Fibroblast of the aortic adventitia (primary cell): ENCODE measurements around the gene CD8B. TPM values are rescaled to one million over a fixed set of nuclear protein-coding genes. Genes with fewer than 3 reads are reported as not detected.
"Not testable (repeated sequence)": the region's sequence is repeated elsewhere in the genome, so short reads cannot be mapped to it uniquely, and the experiment has no call there.

Source experiments
- DNase-seq: peaks from one replicate; pipeline ENCODE4 v3.0.0-alpha.2; 2010; ENCODE audit warnings: low read depth
- H3K4me3 ChIP-seq: 2 replicates; pipeline ENCODE4 v1.5.1; 2011; ENCODE audit warnings: low read depth, mild to moderate bottlenecking, control low read depth, low read length, moderate library complexity
- CTCF ChIP-seq: IDR thresholded peaks from 2 replicates; pipeline ENCODE4 v1.5.1; 2011; ENCODE audit warnings: mild to moderate bottlenecking, low read length, control low read depth, inconsistent platforms; ENCODE audit not compliant: insufficient read depth
- total RNA-seq: library from RNA; depleted of rRNA; stranded (reverse); fragments of >200 nt; gene quantifications from 2 replicates; pipeline ENCODE4 v1.2.3, GENCODE V29; 2012; ENCODE audit warnings: low replicate concordance

CD8B gene
- total RNA-seq, 1 donor = not detected

DNA sequence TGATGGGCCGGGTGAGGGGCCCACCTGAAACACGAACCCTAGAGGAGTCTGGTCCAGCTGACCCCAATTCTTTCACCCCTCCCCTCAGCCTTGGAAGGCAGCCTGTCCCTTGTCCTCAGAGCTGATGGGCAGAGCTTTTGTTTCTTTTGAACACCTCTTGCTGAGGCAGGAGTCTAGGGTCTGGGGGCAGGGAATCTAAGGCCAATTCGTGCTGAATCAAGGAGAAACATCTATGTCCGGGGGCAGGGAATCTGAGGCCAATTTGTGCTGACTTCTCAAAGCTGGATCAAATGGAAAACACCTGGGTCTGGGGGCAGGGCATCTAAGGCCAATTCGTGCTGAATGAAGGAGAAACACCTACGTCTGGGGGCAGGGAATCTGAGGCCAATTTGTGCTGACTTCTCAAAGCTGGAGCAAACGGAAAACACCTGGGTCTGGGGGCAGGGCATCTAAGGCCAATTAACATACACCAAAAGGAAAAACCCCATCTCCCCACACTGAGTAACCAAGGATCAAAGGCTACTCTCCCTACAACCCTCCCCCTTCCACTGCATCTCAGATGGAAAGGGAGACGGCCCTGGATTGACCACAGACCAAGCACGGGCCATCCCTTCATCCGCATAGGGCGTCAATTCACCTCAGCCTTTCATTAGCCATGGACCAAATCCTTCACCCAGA lies 21.7 kb downstream of the CD8B start:
- not testable (repeated sequence) for H3K4me3 ChIP-seq, DNase-seq

- DNase-seq, H3K4me3 ChIP-seq: not testable (repeated sequence)
These were observed 22.2 kb downstream of the CD8B start for GRCh38 chr2:86839455-86839854.

DNA sequence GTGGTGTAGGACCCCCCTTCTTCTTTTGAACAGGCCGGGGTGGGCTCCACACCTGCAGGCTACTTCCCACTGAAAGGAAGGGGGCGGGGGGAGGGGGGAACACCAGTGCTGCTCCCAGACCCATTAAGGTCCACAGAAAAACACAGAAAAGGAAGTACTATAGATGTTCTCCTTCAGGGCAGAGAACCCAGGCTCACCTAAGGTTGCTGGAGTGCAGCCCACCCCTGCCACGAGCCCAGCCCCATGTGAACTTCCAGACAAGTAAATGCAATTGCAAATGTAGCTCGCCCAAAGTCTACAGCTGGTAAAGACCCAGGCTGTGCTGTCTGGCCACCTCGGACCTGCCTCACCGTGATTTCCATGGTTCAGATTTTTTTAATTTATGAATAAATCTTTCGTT lies 24.0 kb downstream of the CD8B start:
- DNase-seq, H3K4me3 ChIP-seq: not testable (repeated sequence)

- peak overlapping the region; percentile 25 for H3K4me3 ChIP-seq
- DNase-seq = peak; percentile 85
These were observed 24.6 kb downstream of the CD8B start for GRCh38 chr2:86836915-86837695.

DNA sequence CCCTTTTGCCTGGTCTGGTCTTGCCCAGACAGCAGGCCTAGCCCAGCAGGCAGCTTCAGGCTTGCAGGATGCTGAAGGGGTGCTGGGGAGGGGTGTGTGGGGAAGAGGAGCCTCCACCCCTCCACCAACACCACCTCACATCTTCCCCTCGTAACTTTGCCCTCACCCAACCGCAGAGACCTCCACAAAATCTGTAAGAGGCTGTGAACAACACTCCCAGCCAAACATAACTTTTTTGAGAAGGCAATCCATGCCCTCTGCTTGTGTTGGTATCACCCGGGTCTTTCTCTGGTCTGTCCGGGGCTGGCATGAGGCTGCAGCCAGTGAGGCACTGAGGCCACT lies 26.2 kb downstream of the CD8B start:
- not testable (repeated sequence) for DNase-seq, H3K4me3 ChIP-seq

- H3K4me3 ChIP-seq = no peak overlapping the region
- TF ChIP-seq CTCF = no peak
- DNase-seq = no peak
These were observed 28.4 kb downstream of the CD8B start for GRCh38 chr2:86833315-86833714.

DNA sequence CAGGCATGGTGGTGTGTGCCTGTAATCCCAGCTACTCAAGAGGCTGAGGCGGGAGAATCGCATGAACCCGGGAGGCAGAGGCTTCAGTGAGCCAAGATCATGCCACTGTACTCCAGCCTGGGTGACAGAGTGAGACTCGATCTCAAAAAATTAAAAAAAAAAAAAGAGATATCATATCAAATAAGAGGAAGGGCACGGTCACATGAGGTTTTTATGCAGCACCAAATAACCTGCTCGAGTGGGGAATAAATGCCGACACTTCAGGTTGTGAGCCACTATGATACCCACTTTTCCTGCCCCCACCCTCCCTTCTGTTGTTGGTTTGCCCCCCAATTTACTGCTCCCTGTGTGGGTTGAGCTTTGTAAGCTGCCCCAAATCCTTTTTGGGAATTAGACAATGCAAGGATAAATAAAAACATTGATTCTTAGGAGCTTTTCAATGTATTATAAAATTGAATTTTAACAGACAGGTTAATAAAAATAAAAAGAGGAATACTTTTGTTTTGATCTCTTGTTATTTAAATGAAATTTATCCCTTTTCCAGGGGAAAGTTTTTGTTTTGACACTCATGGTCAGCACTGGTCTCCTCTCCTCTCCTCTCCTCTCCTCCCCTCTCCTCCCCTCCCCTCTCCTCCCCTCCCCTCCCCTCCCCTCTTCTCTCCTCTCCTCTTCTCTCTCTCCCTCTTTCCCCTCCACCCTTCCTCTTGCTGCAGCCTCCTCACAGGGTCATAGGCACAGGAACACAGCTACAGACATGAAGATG lies 29.2 kb downstream of the CD8B start:
- TF ChIP-seq CTCF = no peak
- H3K4me3 ChIP-seq = no peak overlapping the region
- no peak for DNase-seq

DNA sequence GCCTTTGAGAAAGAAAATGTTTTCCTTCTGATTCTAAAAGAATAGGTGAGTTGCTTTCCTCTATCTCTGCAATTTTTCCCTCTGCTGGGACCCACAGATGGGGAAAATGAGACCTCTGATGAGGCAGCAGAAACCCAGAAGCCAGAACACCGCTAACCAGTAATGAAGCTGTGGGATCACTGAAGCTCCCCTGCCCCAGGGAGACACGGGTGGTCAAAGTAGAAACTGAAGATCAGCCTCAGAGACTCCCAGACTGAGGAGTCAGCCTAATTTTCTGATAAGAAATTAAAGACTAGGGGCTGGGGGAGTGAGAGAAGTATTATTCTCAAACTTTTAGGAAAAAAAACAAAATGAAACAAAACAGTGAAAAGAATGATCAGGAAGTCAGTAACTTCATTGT lies 30.1 kb downstream of the CD8B start:
- no peak overlapping the region for H3K4me3 ChIP-seq
- TF ChIP-seq CTCF = no peak
- DNase-seq = no peak

GRCh38 chr2:86826951-86827350 lies 34.7 kb downstream of the CD8B start:
- TF ChIP-seq CTCF = no peak
- H3K4me3 ChIP-seq = no peak overlapping the region
- DNase-seq = no peak
